Measurements from ENCODE around the gene RPL9.

The RPL9 gene

GRCh38 chr4:39410415-39410814 lies 48.3 kb downstream of the RPL9 start:
- Histone ChIP-seq H3K27me3 (ENCODE audit: insufficient read depth, poor library complexity, severe bottlenecking) (no peaks in the 10 kb centered on the region), H3K27ac (replicated peaks) (no peak overlapping the region), H3K4me3 (replicated peaks; ENCODE audit: insufficient read depth, low read length) (no peak overlapping the region)
- no peak for DNase-seq (ENCODE audit: low read depth in 1 of 2, low spot score in 1 of 2)
- no peak for TF ChIP-seq SPI1 (IDR thresholded peaks at IDR 0.05; ENCODE audit: borderline replicate concordance, low read depth)
- TF ChIP-seq GABPA (IDR thresholded peaks at IDR 0.05; ENCODE audit: low read depth): no peak
- TF ChIP-seq REST (IDR thresholded peaks at IDR 0.05; ENCODE audit: insufficient replicate concordance, low read depth): no peak
- no peak for TF ChIP-seq POLR2AphosphoS5 (IDR thresholded peaks at IDR 0.05; ENCODE audit: low read depth)
- no peak for TF ChIP-seq CTCF (IDR thresholded peaks at IDR 0.05; ENCODE audit: insufficient read depth, low read length)

- H3K27ac ChIP-seq (replicated peaks): no peak overlapping the region
- H3K27me3 ChIP-seq (ENCODE audit: insufficient read depth, poor library complexity, severe bottlenecking): no peaks in the 10 kb centered on the region
- H3K4me3 ChIP-seq (replicated peaks; ENCODE audit: insufficient read depth, low read length): no peak overlapping the region
- DNase-seq (ENCODE audit: low read depth in 1 of 2, low spot score in 1 of 2): no peak
- no peak for TF ChIP-seq GABPA (IDR thresholded peaks at IDR 0.05; ENCODE audit: low read depth)
- TF ChIP-seq CTCF (IDR thresholded peaks at IDR 0.05; ENCODE audit: insufficient read depth, low read length): no peak
- TF ChIP-seq SPI1 (IDR thresholded peaks at IDR 0.05; ENCODE audit: borderline replicate concordance, low read depth): no peak
- TF ChIP-seq POLR2AphosphoS5 (IDR thresholded peaks at IDR 0.05; ENCODE audit: low read depth): no peak
- TF ChIP-seq REST (IDR thresholded peaks at IDR 0.05; ENCODE audit: insufficient replicate concordance, low read depth): no peak
These were observed 51.2 kb downstream of the RPL9 start for GRCh38 chr4:39407584-39407885.

GRCh38 chr4:39406763-39407583 lies 51.7 kb downstream of the RPL9 start, which contains the start of gene KLB:
Gene KLB, plus strand, starts transcription at chr4:39406930. Its CDS starts 20 bp downstream, at chr4:39406950.
- TF ChIP-seq POLR2AphosphoS5 (IDR thresholded peaks at IDR 0.05; ENCODE audit: low read depth) (no peak), GABPA (IDR thresholded peaks at IDR 0.05; ENCODE audit: low read depth) (no peak), SPI1 (IDR thresholded peaks at IDR 0.05; ENCODE audit: borderline replicate concordance, low read depth) (no peak), REST (IDR thresholded peaks at IDR 0.05; ENCODE audit: insufficient replicate concordance, low read depth) (no peak), CTCF (IDR thresholded peaks at IDR 0.05; ENCODE audit: insufficient read depth, low read length) (no peak)
- Histone ChIP-seq H3K27me3 (ENCODE audit: insufficient read depth, poor library complexity, severe bottlenecking) (no peaks in the 10 kb centered on the region), H3K4me3 (replicated peaks; ENCODE audit: insufficient read depth, low read length) (no peak within 1 kb of the TSS), H3K27ac (replicated peaks) (no peak within 1 kb of the TSS)
- DNase-seq (ENCODE audit: low read depth in 1 of 2, low spot score in 1 of 2): no peak
